HG03139 (cell line): ENCODE results near the gene CDK19.
A peak's percentile ranks its signal among the peaks of the same experiment; 100 is the strongest.
"Not testable (repeated sequence)": the region's sequence is repeated elsewhere in the genome, so short reads cannot be mapped to it uniquely, and the experiment has no call there.

Experiments used
- ATAC-seq: cut with Tn5 transposase; IDR thresholded peaks from one replicate; pipeline ENCODE4 v1.9.1; 2021; ENCODE audit not compliant: unreplicated experiment

Gene CDK19

DNA sequence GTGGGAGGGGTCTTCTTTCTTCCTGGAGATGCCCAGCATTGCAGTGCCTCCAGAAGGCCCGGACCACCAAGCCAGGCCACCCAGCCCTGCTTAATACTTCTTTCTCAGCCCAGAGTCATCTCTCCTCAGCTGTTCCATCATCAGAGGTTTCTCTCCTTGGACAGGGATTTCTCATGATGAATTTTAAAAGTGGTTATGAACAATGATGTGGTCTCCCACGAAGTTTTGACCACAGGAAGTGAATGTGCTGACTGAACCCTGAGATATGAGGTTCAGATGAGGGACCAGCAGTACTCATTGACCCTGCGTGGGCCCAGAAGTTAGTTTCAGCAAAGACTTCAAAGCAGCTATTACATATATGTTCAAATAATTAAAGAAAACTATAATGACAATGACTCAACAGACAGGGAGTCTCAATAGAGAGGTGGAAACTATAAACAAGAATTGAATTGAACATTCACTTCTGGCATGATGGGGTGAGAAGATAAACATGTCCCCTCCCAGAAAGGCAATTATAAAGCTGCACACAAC, 224.4 kb downstream of the CDK19 start:
- ATAC-seq, result no peak

DNA sequence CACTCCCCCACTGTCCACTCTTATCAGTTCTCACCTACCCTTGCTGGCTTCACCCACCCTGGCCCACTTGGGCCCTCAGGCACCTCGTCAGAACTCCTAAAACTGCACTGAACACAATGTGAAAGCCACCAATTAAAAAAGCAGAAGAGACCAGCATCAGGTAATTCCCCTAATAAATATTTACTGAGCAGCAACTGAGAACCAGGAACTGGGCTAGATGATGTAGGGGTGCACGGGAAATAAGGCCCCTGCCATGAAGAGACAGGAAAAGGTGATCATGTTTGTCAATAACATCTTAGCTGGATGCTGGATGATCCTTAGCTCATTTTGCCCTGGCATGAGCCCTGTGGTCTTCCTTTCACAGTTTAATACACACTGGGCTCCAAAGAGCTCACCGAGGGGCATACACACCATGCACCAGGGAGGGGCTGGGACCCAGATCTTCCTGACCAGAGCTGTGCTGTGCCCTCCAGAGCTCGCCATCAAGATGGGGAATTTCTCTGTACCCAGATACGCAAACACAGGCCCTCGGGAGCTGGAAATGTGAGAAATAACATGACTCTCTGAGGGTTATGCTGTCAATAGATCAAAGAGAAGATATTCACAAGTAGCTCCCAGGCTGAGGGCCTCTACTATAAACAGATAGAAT, 225.3 kb downstream of the CDK19 start:
- ATAC-seq, result peak; percentile 82

DNA sequence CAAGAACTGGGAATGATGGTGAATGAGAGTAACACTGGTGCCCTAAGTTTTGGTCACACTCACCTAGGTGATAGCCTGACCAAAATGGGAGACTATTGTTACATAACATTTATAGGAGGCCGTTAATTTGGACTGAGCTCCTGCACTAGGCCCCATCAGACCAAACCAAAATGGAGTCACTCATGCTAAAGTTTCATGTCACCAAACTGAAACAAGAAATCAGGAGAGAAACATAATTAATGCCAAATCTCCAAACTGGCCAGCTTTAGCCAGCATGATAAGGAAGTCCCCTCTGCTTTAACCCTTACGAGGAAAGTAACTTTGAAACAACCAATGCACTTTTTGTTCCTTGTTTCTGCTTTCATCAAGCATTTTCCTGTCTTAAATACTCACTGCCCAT, 227.9 kb downstream of the CDK19 start:
- no peak for ATAC-seq

DNA sequence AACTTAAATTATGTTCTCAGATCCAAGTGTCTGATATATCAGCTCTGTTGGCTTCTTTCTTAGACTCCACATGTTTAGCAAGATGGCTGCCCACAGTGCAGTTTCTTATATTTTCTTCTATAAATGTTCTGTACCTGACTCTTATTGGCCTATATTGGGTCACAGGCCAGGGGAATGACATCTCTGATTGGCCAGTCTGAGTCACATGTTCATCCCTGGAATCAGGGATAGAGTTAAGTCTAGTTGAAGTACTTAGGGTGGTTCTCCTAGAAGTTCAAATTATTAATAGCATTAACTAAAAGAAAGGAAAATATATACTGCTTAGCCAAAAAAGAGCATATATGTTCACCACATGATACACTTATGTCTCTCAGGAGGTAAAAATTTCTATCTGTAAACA, 233.6 kb downstream of the CDK19 start:
- ATAC-seq, result no peak

DNA sequence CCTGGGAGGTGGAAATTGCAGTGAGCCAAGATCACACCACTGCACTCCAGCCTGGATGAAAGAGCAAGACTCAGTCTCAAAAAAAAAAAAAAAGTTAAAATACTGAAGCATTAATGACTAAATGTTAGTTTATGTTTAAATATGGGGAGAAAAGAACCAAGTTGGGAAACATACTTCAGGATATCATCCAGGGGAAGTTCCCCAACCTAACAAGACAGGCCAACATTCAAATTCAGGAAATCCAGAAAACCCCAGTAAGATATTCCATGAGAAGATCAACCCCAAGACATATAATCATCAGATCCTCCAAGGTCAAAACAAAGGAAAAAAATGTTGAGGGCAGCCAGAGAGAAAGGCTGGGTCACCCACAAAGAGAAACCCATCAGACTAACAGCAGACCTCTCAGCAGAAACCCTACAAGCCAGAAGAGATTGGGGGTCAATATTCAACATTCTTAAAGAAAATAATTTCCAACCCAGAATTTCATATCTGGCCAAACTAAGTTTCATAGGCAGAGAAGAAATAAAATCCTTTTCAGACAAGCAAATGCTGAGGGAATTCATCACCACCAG, 237.6 kb downstream of the CDK19 start:
- not testable (repeated sequence) for ATAC-seq

DNA sequence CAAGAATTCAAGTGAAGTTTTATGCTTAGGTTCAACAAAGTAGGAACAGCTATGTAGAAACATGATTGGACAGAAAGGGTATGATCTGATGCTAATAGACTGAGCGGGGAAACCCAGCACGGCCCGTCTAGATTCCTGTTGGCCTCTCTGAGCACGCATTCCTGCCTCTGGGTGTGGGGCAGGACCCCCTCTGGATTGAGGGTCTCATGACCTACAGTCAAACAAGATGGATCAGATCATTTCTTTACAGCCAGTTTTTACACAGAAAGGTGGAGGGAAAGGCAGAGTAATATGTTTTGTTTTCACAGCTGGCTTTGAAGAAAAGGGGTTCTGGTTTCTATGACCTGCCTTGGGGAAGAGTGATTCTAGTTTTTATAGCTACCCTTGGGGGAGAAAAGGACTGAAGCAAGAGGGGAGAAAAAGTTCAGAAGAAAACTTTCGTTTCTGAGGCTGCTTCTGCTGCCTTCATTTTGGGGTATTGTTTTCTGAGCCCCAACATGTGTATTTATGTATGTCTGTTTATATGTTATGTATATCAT, 239.3 kb downstream of the CDK19 start:
- no peak for ATAC-seq

DNA sequence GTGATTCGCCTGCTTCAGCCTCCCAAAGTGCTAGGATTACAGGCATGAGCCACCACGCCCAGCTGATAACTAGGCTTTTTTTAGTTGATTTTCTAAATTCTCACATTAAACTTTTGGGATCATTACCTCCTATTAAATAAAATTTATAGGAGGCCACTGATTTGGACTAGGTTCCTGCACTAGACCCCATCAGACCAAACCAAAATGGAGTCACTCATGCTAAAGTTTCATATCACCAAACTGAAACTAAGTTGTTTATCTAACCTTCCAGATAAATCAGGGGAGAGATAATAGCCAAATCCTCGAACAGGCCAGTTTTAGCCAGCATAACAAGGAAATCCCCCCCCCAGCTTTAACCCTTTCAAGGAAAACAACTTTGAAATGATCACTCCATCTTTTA, 240.5 kb downstream of the CDK19 start:
- no peak for ATAC-seq

DNA sequence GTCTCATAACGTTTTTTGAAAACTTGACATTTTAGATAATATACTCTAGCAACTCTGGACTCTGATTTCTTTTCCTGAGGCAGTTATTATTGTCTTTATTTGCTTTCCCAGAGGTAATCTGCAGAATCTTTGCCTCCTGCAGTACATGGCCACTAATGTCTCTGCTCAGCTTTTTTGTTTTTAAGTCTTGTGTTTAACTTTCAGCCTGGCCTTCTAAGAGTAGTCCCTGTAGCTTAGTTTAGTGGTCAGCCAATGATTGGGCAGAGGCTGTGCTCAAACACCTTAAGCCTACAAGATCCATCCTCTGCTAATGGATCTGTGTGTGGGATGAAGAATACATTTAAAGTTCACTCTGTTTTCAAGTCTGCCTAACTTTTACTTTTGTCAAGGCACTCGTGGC, 241.7 kb downstream of the CDK19 start:
- ATAC-seq, result no peak

DNA sequence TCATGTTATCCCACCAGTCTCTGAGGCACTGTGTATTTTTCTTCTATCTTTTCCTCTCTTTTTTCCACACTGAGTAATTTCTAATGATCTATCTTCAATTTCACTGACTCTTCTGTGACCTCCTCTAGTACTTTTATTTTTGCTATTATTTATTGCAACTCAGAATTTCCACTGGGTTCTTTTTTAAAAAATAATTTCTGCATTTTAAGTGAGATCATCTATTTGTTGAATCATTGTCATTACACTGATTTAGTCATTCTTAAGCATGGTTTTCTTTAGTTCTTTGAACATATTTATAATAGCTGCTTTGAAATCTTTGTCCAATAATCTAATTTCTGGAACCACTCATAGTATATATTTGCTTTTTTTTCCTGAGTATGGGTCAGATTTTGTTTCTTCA, 242.1 kb downstream of the CDK19 start:
- no peak for ATAC-seq

DNA sequence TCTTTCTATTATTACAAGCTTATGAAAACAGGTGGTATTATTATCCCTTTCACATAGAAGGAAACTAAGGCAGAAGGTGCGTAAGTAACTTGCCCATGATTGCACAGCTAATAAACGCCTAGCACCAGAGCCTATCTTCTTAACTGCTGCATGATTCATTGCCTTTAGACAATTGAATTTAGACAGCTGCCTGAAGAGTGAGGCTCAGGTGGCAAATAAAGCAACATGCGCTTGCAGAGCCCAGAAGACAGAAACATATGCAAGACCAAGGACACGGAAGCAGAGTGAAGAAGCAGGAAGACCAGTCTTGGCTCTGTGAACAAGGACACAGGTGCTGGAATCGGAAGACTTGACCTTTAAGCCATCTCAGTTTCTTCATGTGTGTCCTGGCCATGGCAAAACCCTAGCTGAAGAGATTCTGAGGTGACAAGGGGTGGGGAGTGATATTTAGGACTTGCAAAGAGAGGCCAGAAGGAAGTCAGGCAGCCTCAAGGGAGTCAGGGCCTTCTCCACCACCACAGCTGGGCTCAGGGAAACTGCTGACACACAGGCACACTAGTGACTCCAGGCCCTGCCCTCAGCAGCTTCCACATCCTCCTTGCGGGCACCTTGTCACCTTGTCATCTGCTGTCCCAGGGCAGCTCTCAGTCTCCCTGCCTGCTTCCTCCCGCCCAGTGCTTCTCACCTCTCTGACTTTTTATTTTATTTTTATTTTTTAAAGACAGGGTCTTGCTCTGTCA, 247.1 kb downstream of the CDK19 start:
- ATAC-seq, result peak; percentile 85

DNA sequence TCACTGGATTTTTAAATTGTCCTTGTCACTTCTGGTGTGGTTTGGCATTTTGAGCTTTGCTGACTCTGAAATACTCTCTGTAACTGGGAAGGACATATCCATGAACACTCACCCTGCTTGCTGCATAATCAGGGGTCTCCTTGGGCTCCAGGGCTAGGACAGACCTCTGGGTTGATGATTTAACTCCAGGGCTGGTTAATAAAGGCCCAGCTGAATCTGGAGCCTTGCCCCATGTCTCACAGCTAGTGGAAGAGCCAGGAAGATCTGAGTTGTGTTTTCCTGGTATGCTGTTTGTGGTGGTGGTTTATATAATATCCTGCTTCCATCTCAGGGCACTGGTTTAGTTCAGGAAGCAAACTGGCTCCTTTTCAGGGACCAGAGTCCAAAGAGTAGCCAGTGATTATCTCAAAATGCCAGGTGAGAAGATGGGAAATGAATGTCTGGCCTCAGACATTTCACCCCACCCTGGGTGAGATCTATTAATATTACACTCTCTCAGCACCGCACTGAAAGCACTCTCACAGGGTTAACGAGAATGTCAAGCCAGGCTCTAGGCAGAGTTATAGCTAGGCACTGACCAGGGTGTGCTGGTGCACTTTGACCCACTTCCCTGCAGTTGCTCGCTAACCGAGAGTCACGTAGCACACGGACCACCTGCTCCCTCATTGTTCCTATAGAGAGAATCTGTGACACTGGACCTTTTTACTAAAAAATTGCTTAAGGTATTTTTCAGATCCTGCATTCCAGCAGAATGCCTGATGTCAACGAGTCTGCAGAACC, 248.7 kb downstream of the CDK19 start:
- ATAC-seq, result no peak

DNA sequence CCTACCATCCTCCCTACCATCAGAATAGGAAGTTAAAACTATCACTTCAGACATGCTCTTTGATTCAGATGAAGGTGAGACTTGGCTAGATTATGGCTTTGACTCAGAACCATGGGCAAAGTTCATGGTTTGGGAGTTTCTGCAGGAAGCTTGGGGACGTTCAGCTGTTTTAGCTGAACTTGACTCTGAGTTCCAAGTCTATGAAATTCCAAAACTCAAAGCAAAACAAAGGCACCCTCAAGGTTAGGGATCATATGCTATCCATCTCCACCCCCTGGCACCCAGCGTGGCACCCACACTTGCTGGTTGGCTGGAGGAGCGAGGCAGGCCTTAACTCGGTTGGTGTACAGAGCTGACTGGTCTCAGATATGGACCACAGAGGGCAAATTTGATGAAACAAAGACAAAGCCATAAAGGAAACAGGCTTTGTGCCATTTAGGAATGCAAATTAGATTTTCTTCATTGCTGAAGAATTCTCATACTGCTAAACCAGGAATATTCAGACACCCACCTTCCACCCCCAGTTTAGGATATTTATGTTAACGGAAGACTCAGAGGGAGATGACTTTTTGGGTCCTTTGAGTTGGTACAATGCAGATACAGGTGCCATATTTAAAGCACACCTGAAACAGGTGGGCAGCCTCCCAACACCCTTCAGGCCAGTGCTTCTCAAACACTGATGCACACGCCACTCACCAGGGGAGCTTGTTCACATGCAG, 250.4 kb downstream of the CDK19 start:
- ATAC-seq, result no peak

DNA sequence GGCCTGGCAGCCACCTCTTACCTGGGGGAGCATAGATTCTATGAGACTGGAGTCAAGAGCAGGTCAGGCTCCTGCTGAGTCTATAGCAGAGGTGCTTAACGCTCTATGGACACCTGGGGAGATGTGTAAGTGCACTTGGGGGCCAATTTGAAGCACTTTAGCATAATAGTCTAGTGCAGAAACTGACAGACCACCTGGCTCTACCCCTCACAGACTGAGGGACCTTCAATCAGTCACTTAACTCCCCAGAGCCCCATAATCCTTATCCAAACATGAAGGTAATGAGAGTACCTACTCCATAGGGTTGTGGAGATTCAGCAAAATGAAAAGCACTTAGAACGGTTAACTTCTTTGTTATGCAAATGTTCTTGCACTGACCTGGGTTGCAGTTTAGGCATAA, 251.6 kb downstream of the CDK19 start:
- no peak for ATAC-seq

DNA sequence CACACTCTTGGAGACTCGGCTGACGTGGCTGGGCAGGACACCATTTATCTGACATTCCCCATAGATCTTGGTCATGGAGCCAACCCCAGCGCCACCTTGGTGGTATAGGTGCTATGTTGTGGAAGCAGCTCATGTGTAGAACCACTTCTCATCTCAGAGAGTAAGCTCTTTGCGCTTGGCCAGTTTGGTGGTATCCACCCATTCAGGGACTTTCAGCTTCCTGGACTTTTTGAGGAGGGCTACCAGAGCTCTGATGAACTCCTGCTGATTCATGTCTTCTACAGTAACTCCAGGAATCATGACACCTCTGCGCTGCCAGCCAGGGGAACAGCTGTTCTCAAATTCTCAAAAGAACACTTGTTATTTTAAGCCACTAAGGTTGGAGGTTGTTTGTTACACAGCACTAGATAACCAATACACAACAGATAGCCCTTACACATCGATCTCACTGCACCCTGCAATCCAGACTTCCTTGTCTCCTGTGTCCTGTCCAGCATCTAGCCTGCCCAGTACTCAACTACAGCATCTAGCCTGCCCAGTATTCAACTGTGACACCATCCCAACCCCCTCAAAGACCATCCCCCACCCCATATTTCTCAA, 252.9 kb downstream of the CDK19 start:
- ATAC-seq, result no peak

DNA sequence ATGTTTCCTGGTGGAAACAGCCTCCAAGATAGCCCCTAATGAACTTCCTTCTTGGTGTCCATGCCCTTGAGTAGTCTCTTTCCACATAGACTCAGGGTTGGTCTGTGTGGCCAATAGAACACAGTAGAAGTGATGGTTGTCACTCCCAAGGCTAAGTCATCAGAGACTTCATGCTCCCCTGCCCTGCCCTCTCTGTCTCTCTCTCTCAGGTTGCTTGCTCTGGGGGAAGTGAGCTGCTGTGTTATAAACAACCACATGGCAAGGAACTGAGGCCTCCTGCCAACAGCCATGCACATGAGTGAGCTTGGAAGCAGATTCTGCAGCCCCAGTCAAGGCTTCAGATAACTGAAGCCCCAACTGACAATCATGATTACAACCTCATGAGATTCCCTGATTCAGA, 253.6 kb downstream of the CDK19 start:
- ATAC-seq, result no peak

DNA sequence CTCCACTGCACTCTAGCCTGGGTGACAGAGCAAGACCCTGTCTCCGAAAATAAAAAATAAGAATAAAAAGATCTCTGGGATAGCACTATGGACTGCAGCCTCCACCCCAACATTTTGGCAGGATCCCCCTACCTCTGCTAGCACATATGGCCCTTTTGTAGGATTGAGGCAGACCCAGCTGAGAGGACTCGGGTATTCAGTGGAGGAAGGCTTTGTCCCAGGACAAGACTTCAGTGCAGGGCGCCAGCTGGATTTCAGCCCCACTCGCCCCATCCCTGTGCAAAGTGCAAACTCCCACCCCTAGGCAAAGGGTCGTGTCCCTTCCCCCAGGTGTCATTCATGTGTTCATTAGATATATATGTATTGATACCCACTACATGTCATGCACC, 254.3 kb downstream of the CDK19 start:
- ATAC-seq, result no peak

DNA sequence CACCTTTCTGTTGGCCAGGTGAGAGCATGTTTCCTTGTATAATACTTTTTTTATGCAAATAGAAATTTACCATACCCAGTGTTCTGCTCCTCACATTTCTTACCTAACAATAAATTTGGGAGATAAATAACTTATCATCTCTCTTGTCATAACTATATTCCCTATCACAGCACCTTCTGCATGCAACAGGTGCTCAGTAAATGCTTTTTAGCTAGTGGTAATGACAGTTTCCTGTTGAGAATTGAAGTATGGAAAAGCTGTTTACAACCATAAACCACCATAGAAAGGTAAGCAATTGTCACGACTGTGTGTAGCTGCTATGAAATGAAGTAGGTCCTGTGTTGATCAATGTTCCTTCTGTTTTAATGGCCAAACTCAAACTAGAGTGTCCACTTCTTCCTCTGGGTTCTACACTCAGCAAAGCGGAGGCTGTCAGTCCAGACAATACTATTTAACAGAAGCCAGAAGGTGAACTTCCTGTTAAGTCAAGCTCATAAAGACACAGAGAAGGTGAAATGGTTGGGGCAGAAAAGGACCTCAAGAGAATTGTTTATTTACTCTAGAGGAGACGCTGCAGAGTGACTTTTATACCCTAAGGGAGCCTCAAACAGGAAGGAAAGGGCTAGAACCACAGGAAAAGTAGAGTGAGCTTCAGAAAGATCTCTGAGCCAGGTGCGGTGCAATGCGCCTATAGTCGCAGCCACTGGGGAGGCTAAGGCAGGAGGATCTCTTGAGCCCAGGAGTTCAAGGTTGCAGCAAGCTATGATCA, 254.8 kb downstream of the CDK19 start:
- peak; percentile 58 for ATAC-seq
